ENCODE data around the gene ADCY4. TPM values are rescaled to one million over a fixed set of nuclear protein-coding genes. Genes with fewer than 3 reads are reported as not detected.

Gene ADCY4
- total and polyA plus RNA-seq, 9 donors = 7.8 to 33.3 (median 11.9) TPM

DNA sequence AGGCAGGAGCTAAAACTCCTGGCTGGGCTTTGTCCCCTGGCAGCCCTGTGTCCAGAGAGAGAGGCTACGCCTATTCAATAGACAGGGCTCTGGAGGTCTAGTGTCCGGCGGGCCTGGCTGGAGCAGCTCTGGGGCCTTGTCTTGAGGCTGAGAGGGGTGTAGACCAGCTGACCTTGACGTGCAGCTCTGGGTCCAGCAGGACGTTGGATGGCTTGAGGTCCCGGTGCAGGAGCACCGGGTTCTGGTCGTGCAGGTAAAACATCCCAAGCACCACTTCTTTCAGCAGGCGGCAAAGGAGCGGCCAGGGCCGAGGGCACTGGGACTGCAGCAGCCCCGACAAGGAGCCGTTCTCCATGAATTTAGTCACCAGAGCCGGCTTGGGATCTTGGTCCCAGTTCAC lies 4.0 kb upstream of the ADCY4 start:
- Histone ChIP-seq H3K36me3 (no peaks in the 10 kb centered on the region), H3K4me3 (no peak overlapping the region), H3K4me1 (ENCODE audit: insufficient read depth) (no peaks in the 10 kb centered on the region), H3K9me3 (no peaks in the 10 kb centered on the region), H3K27me3 (no peaks in the 10 kb centered on the region), H3K27ac (no peak overlapping the region)
- 68 to 78% (median 77%) methylated on average over 14 of the region's 14 CpGs for WGBS, 3 donors
- DNase-seq = no peak
- no peak for TF ChIP-seq EP300 (IDR thresholded peaks at IDR 0.05)
- no peak for TF ChIP-seq POLR2A (IDR thresholded peaks at IDR 0.05)
- TF ChIP-seq, protein P1, sequence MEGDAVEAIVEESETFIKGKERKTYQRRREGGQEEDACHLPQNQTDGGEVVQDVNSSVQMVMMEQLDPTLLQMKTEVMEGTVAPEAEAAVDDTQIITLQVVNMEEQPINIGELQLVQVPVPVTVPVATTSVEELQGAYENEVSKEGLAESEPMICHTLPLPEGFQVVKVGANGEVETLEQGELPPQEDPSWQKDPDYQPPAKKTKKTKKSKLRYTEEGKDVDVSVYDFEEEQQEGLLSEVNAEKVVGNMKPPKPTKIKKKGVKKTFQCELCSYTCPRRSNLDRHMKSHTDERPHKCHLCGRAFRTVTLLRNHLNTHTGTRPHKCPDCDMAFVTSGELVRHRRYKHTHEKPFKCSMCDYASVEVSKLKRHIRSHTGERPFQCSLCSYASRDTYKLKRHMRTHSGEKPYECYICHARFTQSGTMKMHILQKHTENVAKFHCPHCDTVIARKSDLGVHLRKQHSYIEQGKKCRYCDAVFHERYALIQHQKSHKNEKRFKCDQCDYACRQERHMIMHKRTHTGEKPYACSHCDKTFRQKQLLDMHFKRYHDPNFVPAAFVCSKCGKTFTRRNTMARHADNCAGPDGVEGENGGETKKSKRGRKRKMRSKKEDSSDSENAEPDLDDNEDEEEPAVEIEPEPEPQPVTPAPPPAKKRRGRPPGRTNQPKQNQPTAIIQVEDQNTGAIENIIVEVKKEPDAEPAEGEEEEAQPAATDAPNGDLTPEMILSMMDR (IDR thresholded peaks at IDR 0.05) = no peak
- intact Hi-C loops (cut with DNase I) = loop anchor here in 1 of 4 donors (5.0 kb wide), 1 partner anchor 338 kb away; no protein-coding TSS in a partner anchor

DNA sequence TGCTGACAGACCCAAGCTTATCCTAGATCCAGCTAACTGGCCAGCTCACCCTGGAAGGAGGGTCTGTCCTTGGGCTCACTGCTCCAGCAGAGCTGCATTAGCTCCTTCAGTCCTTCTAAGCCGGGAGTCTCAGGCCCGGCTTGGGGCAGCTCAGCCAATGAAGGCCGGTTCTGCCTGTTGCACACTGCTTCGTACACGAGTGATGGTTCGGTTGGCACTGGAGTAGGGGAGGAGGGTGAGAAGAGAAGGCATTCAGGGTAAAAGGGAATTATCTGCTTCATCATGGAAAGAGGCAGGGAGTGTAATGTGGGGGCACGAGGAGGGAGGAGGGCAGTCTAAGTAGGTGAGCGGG lies 2.9 kb upstream of the ADCY4 start:
- Histone ChIP-seq H3K27ac (no peak overlapping the region), H3K4me1 (ENCODE audit: insufficient read depth) (no peaks in the 10 kb centered on the region), H3K4me3 (no peak overlapping the region), H3K9me3 (no peaks in the 10 kb centered on the region), H3K36me3 (no peaks in the 10 kb centered on the region), H3K27me3 (no peaks in the 10 kb centered on the region)
- no peak for DNase-seq
- TF ChIP-seq, protein P1 (IDR thresholded peaks at IDR 0.05) = no peak
- TF ChIP-seq EP300 (IDR thresholded peaks at IDR 0.05) = no peak
- no peak for TF ChIP-seq POLR2A (IDR thresholded peaks at IDR 0.05)
- intact Hi-C loops (cut with DNase I) = loop anchor here in 1 of 4 donors (5.0 kb wide), 1 partner anchor 340 kb away; no protein-coding TSS in a partner anchor
- 83 to 90% (median 88%) methylated on average over 8 of the region's 8 CpGs for WGBS, 3 donors

GRCh38 chr14:24337144-24337823 lies 2.4 kb upstream of the ADCY4 start:
- DNase-seq = no peak
- no peaks in the 10 kb centered on the region for H3K9me3 ChIP-seq
- 82 to 91% (median 88%) methylated on average over 7 of the region's 7 CpGs for WGBS, 3 donors
- no peaks in the 10 kb centered on the region for H3K27me3 ChIP-seq
- H3K27ac ChIP-seq = no peak overlapping the region
- intact Hi-C loops (cut with DNase I) = loop anchor here in 1 of 4 donors (5.0 kb wide), 1 partner anchor 340 kb away; no protein-coding TSS in a partner anchor
- peaks cover under 1% of the 10 kb centered on the region for H3K4me1 ChIP-seq (ENCODE audit: insufficient read depth)
- TF ChIP-seq EP300 (IDR thresholded peaks at IDR 0.05) = no peak
- TF ChIP-seq, protein P1 (IDR thresholded peaks at IDR 0.05) = no peak
- no peak for TF ChIP-seq POLR2A (IDR thresholded peaks at IDR 0.05)
- no peaks in the 10 kb centered on the region for H3K36me3 ChIP-seq
- H3K4me3 ChIP-seq = no peak overlapping the region

GRCh38 chr14:24335461-24336171 lies 745 bp upstream of the ADCY4 start:
- H3K9me3 ChIP-seq = no peaks in the 10 kb centered on the region
- intact Hi-C loops (cut with DNase I) = loop anchor here in 1 of 4 donors (5.0 kb wide), 1 partner anchor 342 kb away; no protein-coding TSS in a partner anchor
- no peak overlapping the region for H3K4me3 ChIP-seq
- no peaks in the 10 kb centered on the region for H3K36me3 ChIP-seq
- TF ChIP-seq POLR2A (IDR thresholded peaks at IDR 0.05) (no peak), EP300 (IDR thresholded peaks at IDR 0.05) (no peak)
- TF ChIP-seq, protein P1 (IDR thresholded peaks at IDR 0.05) = no peak
- no peak overlapping the region for H3K27ac ChIP-seq
- H3K27me3 ChIP-seq = no peaks in the 10 kb centered on the region
- peaks cover 5% of the 10 kb centered on the region for H3K4me1 ChIP-seq (ENCODE audit: insufficient read depth)
- WGBS, 3 donors = 74 to 77% (median 77%) methylated on average over 12 of the region's 12 CpGs
- no peak for DNase-seq

Data from ovary (tissue), 9 donors.